GM23338 (cell line): ENCODE data around the gene KCNK5. TPM values are rescaled to one million over a fixed set of nuclear protein-coding genes. Genes with fewer than 3 reads are reported as not detected.

ENCODE experiments used
- CTCF ChIP-seq, 2 experiments: fragments of 200-600 bp in 1 of 2; sonication (generic) in 1 of 2; conservative IDR thresholded peaks; 2 replicates each; pipeline versions ENCODE4 v1.5.1 to v1.6.1; 2016 to 2017; ENCODE audit warnings: antibody characterized with exemption in 2 of 2, low read depth in 2 of 2, mild to moderate bottlenecking in 2 of 2, moderate library complexity in 1 of 2
- EZH2 ChIP-seq: fragments of 200-600 bp; sonication (generic); IDR thresholded peaks from one replicate; pipeline ENCODE4 v1.8.0; 2017; ENCODE audit warnings: antibody characterized with exemption, mild to moderate bottlenecking, low read depth; ENCODE audit not compliant: unreplicated experiment
- EZH2phosphoT487 ChIP-seq: fragments of 200-600 bp; sonication (generic); IDR thresholded peaks from one replicate; pipeline ENCODE4 v1.8.1; 2018; ENCODE audit warnings: antibody characterized with exemption; ENCODE audit not compliant: unreplicated experiment
- JUNB ChIP-seq: IDR thresholded peaks from one replicate; pipeline ENCODE4 v1.6.1; 2016; ENCODE audit warnings: antibody characterized with exemption; ENCODE audit not compliant: unreplicated experiment
- NANOG ChIP-seq: IDR thresholded peaks from 2 replicates; pipeline ENCODE4 v1.6.1; 2016; ENCODE audit warnings: antibody characterized with exemption, borderline replicate concordance
- POLR2AphosphoS5 ChIP-seq: IDR thresholded peaks from 2 replicates; pipeline ENCODE4 v1.6.1; 2016; ENCODE audit warnings: antibody characterized with exemption, low read depth
- ZNF114 ChIP-seq: fragments of 250-450 bp; sonication (Bioruptor Pico); IDR thresholded peaks from 2 replicates; pipeline ENCODE4 v1.5.0; 2020; ENCODE audit warnings: mild to moderate bottlenecking, moderate library complexity
- polyA plus RNA-seq: library from polyadenylated mRNA; unstranded; fragments of >200 nt; fragmentation: Nextera tagmentation; extraction: Ambion mirVana; gene quantifications from 2 replicates; pipeline ENCODE4 v1.2.1, GENCODE V29; 2016
- total RNA-seq: library from RNA; depleted of rRNA; stranded (reverse); fragments of >200 nt; shearing (Covaris generic); gene quantifications from 2 replicates; pipeline ENCODE4 v1.2.3, GENCODE V29; 2014
- TF ChIP-seq, protein P1 (sequence below): fragments of 250-450 bp; sonication (Bioruptor Pico); IDR thresholded peaks from 2 replicates; pipeline ENCODE4 v1.5.0; 2020; ENCODE audit warnings: mild to moderate bottlenecking, moderate library complexity
- TF ChIP-seq, protein P2 (sequence below): IDR thresholded peaks from 2 replicates; pipeline ENCODE4 v1.6.1; 2016; ENCODE audit warnings: antibody characterized with exemption

The KCNK5 gene
- total and polyA plus RNA-seq, 2 experiments from 2014 or later = 9.5 to 57.4 TPM

GRCh38 chr6:39190545-39191235, 38.6 kb downstream of the KCNK5 start (continued):
- TF ChIP-seq, protein P1, sequence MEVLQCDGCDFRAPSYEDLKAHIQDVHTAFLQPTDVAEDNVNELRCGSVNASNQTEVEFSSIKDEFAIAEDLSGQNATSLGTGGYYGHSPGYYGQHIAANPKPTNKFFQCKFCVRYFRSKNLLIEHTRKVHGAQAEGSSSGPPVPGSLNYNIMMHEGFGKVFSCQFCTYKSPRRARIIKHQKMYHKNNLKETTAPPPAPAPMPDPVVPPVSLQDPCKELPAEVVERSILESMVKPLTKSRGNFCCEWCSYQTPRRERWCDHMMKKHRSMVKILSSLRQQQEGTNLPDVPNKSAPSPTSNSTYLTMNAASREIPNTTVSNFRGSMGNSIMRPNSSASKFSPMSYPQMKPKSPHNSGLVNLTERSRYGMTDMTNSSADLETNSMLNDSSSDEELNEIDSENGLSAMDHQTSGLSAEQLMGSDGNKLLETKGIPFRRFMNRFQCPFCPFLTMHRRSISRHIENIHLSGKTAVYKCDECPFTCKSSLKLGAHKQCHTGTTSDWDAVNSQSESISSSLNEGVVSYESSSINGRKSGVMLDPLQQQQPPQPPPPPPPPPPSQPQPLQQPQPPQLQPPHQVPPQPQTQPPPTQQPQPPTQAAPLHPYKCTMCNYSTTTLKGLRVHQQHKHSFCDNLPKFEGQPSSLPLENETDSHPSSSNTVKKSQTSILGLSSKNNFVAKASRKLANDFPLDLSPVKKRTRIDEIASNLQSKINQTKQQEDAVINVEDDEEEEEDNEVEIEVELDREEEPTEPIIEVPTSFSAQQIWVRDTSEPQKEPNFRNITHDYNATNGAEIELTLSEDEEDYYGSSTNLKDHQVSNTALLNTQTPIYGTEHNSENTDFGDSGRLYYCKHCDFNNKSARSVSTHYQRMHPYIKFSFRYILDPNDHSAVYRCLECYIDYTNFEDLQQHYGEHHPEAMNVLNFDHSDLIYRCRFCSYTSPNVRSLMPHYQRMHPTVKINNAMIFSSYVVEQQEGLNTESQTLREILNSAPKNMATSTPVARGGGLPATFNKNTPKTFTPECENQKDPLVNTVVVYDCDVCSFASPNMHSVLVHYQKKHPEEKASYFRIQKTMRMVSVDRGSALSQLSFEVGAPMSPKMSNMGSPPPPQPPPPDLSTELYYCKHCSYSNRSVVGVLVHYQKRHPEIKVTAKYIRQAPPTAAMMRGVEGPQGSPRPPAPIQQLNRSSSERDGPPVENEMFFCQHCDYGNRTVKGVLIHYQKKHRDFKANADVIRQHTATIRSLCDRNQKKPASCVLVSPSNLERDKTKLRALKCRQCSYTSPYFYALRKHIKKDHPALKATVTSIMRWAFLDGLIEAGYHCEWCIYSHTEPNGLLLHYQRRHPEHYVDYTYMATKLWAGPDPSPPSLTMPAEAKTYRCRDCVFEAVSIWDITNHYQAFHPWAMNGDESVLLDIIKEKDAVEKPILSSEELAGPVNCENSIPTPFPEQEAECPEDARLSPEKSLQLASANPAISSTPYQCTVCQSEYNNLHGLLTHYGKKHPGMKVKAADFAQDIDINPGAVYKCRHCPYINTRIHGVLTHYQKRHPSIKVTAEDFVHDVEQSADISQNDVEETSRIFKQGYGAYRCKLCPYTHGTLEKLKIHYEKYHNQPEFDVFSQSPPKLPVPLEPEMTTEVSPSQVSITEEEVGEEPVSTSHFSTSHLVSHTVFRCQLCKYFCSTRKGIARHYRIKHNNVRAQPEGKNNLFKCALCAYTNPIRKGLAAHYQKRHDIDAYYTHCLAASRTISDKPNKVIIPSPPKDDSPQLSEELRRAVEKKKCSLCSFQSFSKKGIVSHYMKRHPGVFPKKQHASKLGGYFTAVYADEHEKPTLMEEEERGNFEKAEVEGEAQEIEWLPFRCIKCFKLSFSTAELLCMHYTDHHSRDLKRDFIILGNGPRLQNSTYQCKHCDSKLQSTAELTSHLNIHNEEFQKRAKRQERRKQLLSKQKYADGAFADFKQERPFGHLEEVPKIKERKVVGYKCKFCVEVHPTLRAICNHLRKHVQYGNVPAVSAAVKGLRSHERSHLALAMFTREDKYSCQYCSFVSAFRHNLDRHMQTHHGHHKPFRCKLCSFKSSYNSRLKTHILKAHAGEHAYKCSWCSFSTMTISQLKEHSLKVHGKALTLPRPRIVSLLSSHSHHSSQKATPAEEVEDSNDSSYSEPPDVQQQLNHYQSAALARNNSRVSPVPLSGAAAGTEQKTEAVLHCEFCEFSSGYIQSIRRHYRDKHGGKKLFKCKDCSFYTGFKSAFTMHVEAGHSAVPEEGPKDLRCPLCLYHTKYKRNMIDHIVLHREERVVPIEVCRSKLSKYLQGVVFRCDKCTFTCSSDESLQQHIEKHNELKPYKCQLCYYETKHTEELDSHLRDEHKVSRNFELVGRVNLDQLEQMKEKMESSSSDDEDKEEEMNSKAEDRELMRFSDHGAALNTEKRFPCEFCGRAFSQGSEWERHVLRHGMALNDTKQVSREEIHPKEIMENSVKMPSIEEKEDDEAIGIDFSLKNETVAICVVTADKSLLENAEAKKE = no peak
- TF ChIP-seq, protein P2, sequence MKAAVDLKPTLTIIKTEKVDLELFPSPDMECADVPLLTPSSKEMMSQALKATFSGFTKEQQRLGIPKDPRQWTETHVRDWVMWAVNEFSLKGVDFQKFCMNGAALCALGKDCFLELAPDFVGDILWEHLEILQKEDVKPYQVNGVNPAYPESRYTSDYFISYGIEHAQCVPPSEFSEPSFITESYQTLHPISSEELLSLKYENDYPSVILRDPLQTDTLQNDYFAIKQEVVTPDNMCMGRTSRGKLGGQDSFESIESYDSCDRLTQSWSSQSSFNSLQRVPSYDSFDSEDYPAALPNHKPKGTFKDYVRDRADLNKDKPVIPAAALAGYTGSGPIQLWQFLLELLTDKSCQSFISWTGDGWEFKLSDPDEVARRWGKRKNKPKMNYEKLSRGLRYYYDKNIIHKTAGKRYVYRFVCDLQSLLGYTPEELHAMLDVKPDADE = no peak
- TF ChIP-seq CTCF (conservative IDR thresholded peaks at IDR 0.05; ENCODE audit: low read depth in 2 of 2) (no peak), ZNF114 (no peak), POLR2AphosphoS5 (no peak), JUNB (no peak), EZH2phosphoT487 (no peak), NANOG (no peak), EZH2 (no peak)
